SK-N-SH treated with all-trans-retinoic acid at 6 μM for 48 hours (cell line): ENCODE measurements around the gene TAF11L7.
"Not testable (repeated sequence)": the region's sequence is repeated elsewhere in the genome, so short reads cannot be mapped to it uniquely, and the experiment has no call there.

ENCODE experiments used
- BACH2 ChIP-seq: fragments of 250-450 bp; sonication (Bioruptor Pico); IDR thresholded peaks from 2 replicates; pipeline ENCODE4 v1.9.0; 2021; ENCODE audit warnings: mild to moderate bottlenecking, borderline replicate concordance
- CREB5 ChIP-seq: fragments of 250-450 bp; sonication (Bioruptor Pico); IDR thresholded peaks from 2 replicates; pipeline ENCODE4 v1.5.1; 2020; ENCODE audit warnings: low read depth, mild to moderate bottlenecking, moderate library complexity
- CSDC2 ChIP-seq: fragments of 250-450 bp; sonication (Bioruptor Pico); IDR thresholded peaks from 2 replicates; pipeline ENCODE4 v1.5.0; 2020; ENCODE audit warnings: mild to moderate bottlenecking, moderate library complexity
- CSRNP3 ChIP-seq: fragments of 250-450 bp; sonication (Bioruptor Pico); IDR thresholded peaks from 2 replicates; pipeline ENCODE4 v1.5.1; 2021; ENCODE audit warnings: mild to moderate bottlenecking, moderate library complexity
- PATZ1 ChIP-seq: fragments of 250-450 bp; sonication (Bioruptor Pico); IDR thresholded peaks from 2 replicates; pipeline ENCODE4 v1.8.0; 2020; ENCODE audit warnings: mild to moderate bottlenecking, moderate library complexity, borderline replicate concordance
- POU6F1 ChIP-seq: fragments of 250-450 bp; sonication (Bioruptor Pico); IDR thresholded peaks from 2 replicates; pipeline ENCODE4 v1.8.0; 2021; ENCODE audit warnings: low read depth, mild to moderate bottlenecking, moderate library complexity, borderline replicate concordance
- PPARA ChIP-seq: fragments of 250-450 bp; sonication (Bioruptor Pico); IDR thresholded peaks from 2 replicates; pipeline ENCODE4 v1.5.0; 2020; ENCODE audit warnings: mild to moderate bottlenecking, borderline replicate concordance
- SNAI2 ChIP-seq: fragments of 250-450 bp; sonication (Bioruptor Pico); IDR thresholded peaks from 2 replicates; pipeline ENCODE4 v1.5.0; 2020; ENCODE audit warnings: mild to moderate bottlenecking, moderate library complexity
- TSHZ2 ChIP-seq: fragments of 250-450 bp; sonication (Bioruptor Pico); IDR thresholded peaks from 2 replicates; pipeline ENCODE4 v1.5.0; 2020; ENCODE audit warnings: mild to moderate bottlenecking, moderate library complexity
- ZFP30 ChIP-seq: fragments of 450-650 bp; formaldehyde crosslinking; IDR thresholded peaks from 2 replicates; pipeline ENCODE4 v1.5.0; 2022; ENCODE audit warnings: mild to moderate bottlenecking, moderate library complexity
- ZNF70 ChIP-seq: fragments of 450-650 bp; formaldehyde crosslinking; IDR thresholded peaks from 2 replicates; pipeline ENCODE4 v1.5.0; 2020; ENCODE audit warnings: mild to moderate bottlenecking, moderate library complexity

- not testable (repeated sequence) for TF ChIP-seq ZNF70 (CRISPR knock-in tag); CREB5 (CRISPR knock-in tag); CSDC2; BACH2 (CRISPR knock-in tag); PATZ1 (CRISPR knock-in tag); POU6F1 (CRISPR knock-in tag); PPARA; CSRNP3; SNAI2 (CRISPR knock-in tag); ZFP30 (CRISPR knock-in tag); TSHZ2 (CRISPR knock-in tag)
Measured at GRCh38 chr5:17594255-17594654, 8.7 kb upstream of the TAF11L7 start, which contains the start of gene TAF11L9.
